ENCODE measurements around the gene AKT3. TPM values are rescaled to one million over a fixed set of nuclear protein-coding genes. Genes with fewer than 3 reads are reported as not detected.

The AKT3 gene
- total and polyA plus RNA-seq, 2 donors (not counting 1 experiment from before 2014, with no cell fraction given) = 37.8 to 42.0 TPM

DNA sequence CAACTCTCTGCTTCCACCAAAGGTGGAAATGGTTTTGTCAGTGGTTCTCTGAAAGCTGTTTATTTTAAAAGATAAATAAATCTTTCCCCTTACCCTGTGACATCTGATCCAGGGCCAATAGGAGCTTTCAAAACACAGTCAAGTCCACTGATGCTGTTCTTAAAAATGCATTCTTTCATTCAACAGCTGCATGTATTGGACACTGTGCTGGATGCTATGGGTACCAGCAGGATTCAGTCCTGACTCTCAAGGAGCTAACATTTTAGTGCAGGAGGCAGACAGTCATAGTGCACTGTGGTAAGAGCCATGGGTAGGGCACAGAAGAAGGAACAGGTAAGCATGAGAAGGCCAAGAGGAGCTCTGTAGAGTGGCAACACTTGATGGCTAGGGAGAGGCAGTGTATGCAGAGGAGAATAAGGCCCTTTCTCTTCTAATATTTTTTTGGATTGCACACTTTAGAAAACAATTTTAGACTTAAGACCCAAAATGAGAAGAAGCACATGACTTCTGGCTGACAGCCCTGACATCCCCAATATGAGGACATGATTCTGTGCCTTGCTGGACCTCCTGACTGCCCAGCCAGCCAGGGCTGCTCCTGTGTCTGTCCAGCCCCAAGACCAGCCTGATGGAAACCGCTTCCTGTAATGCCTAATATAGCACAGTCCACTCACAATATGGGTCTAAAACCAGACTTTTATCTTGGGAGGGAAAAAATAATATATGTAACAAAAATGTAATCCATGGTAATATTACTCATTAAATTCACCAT is 386.9 kb downstream of the AKT3 start:
- Histone ChIP-seq H3K4me2 (ENCODE audit: extremely low read depth, insufficient read depth, low read length) (no peak overlapping the region), H2AFZ (ENCODE audit: low read length) (no peak overlapping the region), H3K4me3 (replicated peaks in 1 of 4; ENCODE audit: control extremely low read depth in 1 of 4, insufficient read depth in 1 of 4, low read depth in 3 of 4, low read length in 4 of 4) (no peak overlapping the region), H3K4me1 (ENCODE audit: control insufficient read depth, extremely low read depth, insufficient read depth, low read length) (no peaks in the 10 kb centered on the region), H3K9ac (ENCODE audit: insufficient read depth, low read length) (no peak overlapping the region), H4K20me1 (ENCODE audit: control insufficient read depth, extremely low read depth, insufficient read depth, low read length) (no peaks in the 10 kb centered on the region), H3K36me3 (ENCODE audit: control insufficient read depth, insufficient read depth, low read length) (no peaks in the 10 kb centered on the region), H3K27me3 (ENCODE audit: control insufficient read depth, insufficient read depth, low read length) (no peaks in the 10 kb centered on the region), H3K27ac (ENCODE audit: insufficient read depth, low read length) (no peak overlapping the region), H3K79me2 (ENCODE audit: control insufficient read depth, insufficient read depth, low read length) (no peaks in the 10 kb centered on the region), H3K9me3 (ENCODE audit: control insufficient read depth, insufficient read depth, low read depth, low read length) (no peaks in the 10 kb centered on the region)
- TF ChIP-seq, protein P1, sequence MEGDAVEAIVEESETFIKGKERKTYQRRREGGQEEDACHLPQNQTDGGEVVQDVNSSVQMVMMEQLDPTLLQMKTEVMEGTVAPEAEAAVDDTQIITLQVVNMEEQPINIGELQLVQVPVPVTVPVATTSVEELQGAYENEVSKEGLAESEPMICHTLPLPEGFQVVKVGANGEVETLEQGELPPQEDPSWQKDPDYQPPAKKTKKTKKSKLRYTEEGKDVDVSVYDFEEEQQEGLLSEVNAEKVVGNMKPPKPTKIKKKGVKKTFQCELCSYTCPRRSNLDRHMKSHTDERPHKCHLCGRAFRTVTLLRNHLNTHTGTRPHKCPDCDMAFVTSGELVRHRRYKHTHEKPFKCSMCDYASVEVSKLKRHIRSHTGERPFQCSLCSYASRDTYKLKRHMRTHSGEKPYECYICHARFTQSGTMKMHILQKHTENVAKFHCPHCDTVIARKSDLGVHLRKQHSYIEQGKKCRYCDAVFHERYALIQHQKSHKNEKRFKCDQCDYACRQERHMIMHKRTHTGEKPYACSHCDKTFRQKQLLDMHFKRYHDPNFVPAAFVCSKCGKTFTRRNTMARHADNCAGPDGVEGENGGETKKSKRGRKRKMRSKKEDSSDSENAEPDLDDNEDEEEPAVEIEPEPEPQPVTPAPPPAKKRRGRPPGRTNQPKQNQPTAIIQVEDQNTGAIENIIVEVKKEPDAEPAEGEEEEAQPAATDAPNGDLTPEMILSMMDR (conservative IDR thresholded peaks at IDR 0.05 in 1 of 2, IDR thresholded peaks at IDR 0.05 in 1 of 2; ENCODE audit: low read depth in 1 of 2, low read length in 2 of 2) = no peak
- no peak for TF ChIP-seq EZH2 (IDR thresholded peaks at IDR 0.05; ENCODE audit: low read length, missing control alignments)
- DNase-seq (ENCODE audit: low read depth in 2 of 2) = no peak

DNA sequence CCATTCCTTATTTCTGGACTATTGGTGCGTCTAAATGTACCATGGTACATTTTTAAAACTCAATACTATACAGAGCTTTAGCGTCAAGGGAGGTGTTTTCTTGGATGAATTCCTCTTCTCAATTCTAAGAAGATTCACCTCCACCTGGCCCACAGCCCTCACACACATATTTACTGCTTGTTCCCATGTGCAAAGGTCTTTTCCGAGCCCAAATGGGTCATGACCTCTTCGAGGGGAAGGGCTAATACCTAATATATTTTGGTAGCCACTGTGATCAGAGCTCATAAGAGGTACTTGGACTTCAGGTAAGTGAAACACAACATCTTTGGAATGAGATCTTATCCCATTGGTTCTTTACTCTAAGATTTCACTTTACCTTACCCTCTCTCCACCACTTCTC is 388.3 kb downstream of the AKT3 start:
- H3K9me3 ChIP-seq (ENCODE audit: control insufficient read depth, insufficient read depth, low read depth, low read length) = no peaks in the 10 kb centered on the region
- H3K79me2 ChIP-seq (ENCODE audit: control insufficient read depth, insufficient read depth, low read length) = no peaks in the 10 kb centered on the region
- H3K4me2 ChIP-seq (ENCODE audit: extremely low read depth, insufficient read depth, low read length) = no peak overlapping the region
- H3K4me1 ChIP-seq (ENCODE audit: control insufficient read depth, extremely low read depth, insufficient read depth, low read length) = no peaks in the 10 kb centered on the region
- no peaks in the 10 kb centered on the region for H3K27me3 ChIP-seq (ENCODE audit: control insufficient read depth, insufficient read depth, low read length)
- H3K36me3 ChIP-seq (ENCODE audit: control insufficient read depth, insufficient read depth, low read length) = no peaks in the 10 kb centered on the region
- no peak for TF ChIP-seq EZH2 (IDR thresholded peaks at IDR 0.05; ENCODE audit: low read length, missing control alignments)
- TF ChIP-seq, protein P1 (conservative IDR thresholded peaks at IDR 0.05 in 1 of 2, IDR thresholded peaks at IDR 0.05 in 1 of 2; ENCODE audit: low read depth in 1 of 2, low read length in 2 of 2) = no peak
- H4K20me1 ChIP-seq (ENCODE audit: control insufficient read depth, extremely low read depth, insufficient read depth, low read length) = no peaks in the 10 kb centered on the region
- no peak overlapping the region for H3K27ac ChIP-seq (ENCODE audit: insufficient read depth, low read length)
- no peak overlapping the region for H3K9ac ChIP-seq (ENCODE audit: insufficient read depth, low read length)
- no peak overlapping the region for H2AFZ ChIP-seq (ENCODE audit: low read length)
- no peak overlapping the region for H3K4me3 ChIP-seq (replicated peaks in 1 of 4; ENCODE audit: control extremely low read depth in 1 of 4, insufficient read depth in 1 of 4, low read depth in 3 of 4, low read length in 4 of 4)
- DNase-seq (ENCODE audit: low read depth in 2 of 2) = no peak

DNA sequence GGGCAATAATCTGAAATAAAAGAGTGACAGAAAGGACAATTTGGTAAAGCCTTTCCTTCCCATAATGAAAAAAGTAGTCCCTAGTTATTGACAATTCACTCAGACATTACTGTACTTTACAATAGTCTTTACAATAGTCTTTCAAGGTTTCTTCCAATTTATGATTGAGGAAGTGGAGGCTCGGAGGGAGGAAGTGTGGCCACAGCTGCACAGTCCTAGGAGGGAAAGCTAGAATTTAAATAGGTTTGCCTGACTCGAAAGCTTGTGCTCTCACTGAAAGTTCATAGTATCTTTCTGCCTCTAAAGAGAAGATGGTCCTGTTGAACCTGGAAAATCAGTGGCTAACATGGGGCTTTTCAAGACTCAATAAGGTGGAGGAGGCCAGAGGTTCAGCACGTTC is 391.0 kb downstream of the AKT3 start:
- Histone ChIP-seq H3K9ac (ENCODE audit: insufficient read depth, low read length) (no peak overlapping the region), H4K20me1 (ENCODE audit: control insufficient read depth, extremely low read depth, insufficient read depth, low read length) (no peaks in the 10 kb centered on the region), H3K4me3 (replicated peaks in 1 of 4; ENCODE audit: control extremely low read depth in 1 of 4, insufficient read depth in 1 of 4, low read depth in 3 of 4, low read length in 4 of 4) (no peak overlapping the region), H3K27ac (ENCODE audit: insufficient read depth, low read length) (no peak overlapping the region), H3K4me1 (ENCODE audit: control insufficient read depth, extremely low read depth, insufficient read depth, low read length) (no peaks in the 10 kb centered on the region), H3K9me3 (ENCODE audit: control insufficient read depth, insufficient read depth, low read depth, low read length) (no peaks in the 10 kb centered on the region), H2AFZ (ENCODE audit: low read length) (no peak overlapping the region), H3K36me3 (ENCODE audit: control insufficient read depth, insufficient read depth, low read length) (no peaks in the 10 kb centered on the region), H3K4me2 (ENCODE audit: extremely low read depth, insufficient read depth, low read length) (no peak overlapping the region), H3K79me2 (ENCODE audit: control insufficient read depth, insufficient read depth, low read length) (no peaks in the 10 kb centered on the region), H3K27me3 (ENCODE audit: control insufficient read depth, insufficient read depth, low read length) (no peaks in the 10 kb centered on the region)
- no peak for DNase-seq (ENCODE audit: low read depth in 2 of 2)
- TF ChIP-seq EZH2 (IDR thresholded peaks at IDR 0.05; ENCODE audit: low read length, missing control alignments) = no peak

Measured in fibroblast of lung (primary cell).